GM19328 (cell line): ENCODE data around the gene CLK1.
"Not testable (repeated sequence)": the region's sequence is repeated elsewhere in the genome, so short reads cannot be mapped to it uniquely, and the experiment has no call there.

Experiments used
- ATAC-seq: cut with Tn5 transposase; IDR thresholded peaks from one replicate; pipeline ENCODE4 v1.9.1; 2021; ENCODE audit warnings: mild to moderate bottlenecking, moderate library complexity; ENCODE audit not compliant: unreplicated experiment

CLK1 gene

DNA sequence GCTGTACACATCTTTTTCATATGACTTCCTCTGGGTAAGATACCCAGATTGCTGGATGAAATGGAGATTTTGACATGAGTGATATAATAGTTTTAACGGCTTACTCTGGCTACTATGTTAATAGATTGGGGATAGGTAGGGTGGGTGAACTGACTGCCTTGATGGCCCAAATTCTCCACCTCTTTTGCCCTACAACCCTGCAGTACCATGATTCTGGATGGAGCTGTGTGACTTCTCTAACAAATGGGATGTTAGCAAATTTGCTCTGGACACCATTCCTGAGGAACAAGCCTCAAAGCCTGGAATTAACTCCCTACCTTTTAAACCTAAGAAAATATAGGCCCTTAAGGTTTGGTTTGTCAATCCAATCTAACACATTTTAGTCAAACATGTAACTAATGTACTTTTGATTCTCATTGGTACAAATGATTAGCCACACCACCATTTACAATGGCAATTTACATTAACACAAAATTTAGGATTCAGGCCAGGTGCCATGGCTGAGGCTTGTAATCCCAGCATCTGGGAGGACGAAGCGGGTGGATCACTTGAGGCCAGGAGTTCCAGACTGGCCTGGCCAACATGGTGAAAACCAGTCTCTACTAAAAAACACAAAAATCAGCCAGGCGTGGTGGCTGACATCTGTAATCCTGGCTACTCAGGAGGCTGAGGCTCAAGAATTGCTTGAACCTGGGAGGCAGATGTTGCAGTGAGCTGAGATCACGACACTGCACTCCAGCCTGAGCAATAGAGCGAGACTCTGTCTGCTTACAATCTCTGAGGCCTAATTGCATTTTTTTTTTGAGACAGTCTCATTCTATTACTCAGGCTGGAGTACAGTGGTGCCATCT is 12.8 kb downstream of the CLK1 start:
- no peak for ATAC-seq

DNA sequence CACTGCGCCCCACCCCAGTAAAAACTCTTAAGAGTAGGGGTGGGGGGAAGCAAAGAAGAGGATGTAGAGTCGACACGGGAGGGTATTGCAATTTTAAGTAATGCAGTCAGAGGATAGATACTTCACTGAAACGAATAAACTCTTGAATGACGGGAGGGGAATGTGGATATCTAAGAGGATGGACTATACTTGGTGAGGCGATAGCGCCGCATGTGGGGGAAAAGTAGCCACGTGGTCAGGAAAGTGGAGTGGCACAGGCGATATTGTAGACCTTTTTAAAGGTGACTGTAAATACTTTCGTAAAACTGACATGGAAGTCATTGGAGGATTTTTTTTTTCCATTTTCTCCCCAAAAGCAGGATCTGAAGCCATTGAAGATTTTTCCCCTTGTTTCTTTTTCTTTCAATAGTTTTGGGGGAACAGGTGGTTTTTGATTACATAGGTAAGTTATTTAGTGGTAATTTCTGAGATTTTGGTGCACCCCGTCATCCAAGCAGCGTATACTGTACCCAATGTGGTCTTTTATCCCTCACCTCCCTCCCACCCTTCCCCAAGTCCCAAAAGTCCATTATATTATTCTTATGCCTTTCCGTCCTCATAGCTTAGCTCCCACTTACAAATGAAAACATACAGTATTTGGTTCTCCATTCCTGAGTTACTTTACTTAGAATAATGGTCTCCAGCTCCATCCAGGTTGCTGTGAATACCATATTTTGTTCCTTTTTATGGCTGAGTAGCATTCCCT is 13.8 kb downstream of the CLK1 start:
- no peak for ATAC-seq

DNA sequence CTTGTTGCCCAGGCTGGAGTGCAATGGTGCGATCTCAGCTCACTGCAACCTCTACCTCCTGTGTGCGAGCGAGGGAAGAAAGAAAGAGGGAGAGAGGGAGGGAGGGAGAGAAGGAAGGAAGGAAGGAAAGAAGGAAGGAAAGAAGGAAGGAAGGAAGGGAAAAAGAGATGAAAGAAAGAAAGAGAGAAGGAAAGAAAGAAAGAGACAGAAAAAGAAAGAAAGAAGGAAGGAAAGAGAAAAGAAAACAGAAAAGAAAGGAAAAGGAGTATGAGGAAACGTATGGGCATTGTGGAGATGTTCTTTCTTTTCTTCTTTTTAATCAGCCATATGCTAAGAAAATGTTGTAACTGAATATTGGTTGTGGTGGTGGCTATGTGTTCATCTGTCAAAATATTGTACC is 16.5 kb downstream of the CLK1 start:
- no peak for ATAC-seq

DNA sequence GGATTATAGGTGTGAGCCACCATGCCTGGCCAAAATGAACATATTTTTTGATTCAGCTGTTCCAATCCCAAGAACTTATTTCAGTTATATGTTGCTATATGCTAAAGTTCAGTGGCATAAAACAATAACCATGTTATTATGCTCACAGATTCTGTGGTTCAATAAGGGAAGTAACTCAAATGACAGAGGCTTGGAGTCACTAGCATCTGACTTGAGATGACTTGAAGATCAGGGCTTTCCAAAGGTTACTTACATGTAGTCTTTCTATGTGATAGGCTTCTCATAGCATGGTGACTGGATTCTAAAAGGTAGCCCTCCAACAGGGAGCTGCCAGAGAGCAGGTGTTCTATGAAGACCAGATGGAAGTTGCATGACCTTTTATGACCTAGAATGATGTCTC is 17.2 kb downstream of the CLK1 start:
- ATAC-seq: no peak

DNA sequence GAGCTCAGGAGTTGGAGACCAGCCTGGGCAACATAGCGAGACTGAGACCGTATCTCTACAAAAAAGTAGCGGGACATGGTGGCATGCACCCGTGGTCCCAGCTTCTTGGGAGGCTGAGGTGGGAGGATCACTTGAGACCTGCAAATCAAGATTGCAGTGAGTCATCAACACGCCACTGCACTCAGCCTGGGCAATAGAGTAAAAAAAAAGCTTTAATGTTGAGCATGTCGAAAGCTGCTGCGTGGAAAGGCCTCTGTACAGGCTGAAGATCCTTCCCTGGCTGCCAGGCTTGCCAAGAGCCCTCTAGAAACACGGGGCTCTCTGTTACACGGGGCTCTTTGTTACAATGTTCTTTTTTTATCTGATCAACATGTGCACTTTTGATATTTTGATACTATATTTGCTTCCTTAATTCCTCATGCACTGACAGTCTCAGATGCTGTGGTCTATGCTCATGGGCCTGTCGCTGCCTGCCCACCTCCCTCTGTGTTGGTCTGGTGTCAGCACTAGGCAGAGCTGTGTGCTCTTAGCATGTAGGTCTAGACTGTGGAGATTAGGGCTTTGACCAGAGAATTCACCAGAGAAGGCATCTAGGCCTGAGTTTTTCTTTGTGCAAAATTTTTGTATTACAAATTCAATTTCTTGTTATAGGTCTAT is 18.7 kb downstream of the CLK1 start:
- no peak for ATAC-seq

DNA sequence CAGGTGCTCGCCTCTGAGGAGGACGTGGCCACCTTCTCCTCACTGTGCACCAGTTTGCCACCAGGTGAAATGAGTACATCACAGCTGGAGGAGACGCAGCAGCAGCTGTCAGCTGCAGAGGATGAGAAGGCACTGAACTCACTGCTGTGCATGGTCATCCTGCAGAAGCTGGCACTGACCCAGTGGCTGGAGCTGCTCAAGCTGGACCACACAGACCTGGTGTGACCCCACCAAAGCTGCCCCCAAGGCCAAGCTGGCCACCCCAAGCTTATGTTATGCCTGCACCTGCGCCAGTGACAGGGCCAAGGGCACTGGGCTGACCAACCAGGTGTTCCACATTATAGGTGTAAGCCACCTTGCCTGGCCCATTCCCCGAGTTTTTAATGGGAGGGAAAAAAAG is 19.3 kb downstream of the CLK1 start:
- ATAC-seq: no peak

DNA sequence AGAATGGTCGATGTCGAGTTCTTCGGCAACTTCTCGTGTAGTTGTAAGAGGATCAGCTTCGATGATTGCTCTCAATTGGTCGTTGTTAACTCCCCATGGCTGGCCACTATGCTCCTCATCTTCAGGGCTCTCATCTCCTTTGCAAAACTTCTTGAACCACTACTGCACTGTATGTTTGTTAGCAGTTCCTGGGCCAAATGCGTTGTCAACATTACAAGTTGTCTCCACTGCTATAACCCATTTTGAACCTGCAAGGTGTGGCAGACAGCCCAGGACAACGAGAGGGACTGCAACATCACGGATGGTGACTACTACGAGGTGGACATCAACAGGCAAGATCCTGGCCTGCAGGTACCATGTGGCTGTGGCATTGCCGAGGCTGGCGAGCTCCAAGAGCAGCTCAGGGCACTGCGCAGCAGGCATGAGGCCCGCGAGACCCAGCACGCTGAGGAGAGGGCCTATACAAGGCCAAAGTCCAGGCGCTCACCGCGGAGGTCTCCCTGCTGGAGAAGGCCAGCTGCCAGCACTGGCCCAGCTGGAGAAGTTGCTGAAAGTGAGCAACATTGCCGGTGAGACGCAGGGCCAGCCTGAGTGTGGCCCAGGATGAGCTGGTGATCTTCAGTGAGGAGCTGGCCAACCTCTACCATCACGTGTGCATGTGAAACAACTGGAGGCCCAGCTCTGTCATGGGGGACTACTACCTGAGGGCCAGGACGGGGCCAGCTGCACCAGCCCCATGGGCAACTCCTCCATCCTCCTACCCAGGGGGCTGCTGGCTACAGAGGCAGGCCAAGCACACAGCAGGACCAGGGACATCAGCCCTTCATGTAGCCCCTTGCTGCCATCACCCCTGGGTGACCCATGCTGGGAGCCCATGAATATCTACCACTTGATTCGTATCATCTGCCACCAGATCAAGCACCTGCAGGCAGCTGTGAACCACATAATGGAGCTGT is 20.2 kb downstream of the CLK1 start:
- ATAC-seq: no peak

DNA sequence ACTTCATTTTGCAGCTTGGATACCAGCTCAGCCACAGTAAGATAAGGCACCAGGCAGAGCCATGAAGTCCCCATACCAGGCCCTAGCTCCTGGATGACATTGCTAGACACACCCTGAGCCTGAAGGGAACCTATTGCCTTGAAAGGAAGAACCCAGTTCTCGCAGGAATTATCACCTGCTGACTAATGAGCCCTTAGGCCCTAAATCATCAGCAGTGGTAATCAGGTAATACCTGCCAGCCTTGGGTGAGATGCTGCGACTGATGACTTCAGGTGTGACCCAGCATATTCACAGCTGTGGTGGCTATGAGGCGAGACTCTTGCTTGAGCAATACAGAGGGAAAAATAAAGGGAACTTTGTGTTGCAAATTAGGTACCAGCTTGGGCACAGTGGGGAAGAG is 24.9 kb downstream of the CLK1 start:
- no peak for ATAC-seq

DNA sequence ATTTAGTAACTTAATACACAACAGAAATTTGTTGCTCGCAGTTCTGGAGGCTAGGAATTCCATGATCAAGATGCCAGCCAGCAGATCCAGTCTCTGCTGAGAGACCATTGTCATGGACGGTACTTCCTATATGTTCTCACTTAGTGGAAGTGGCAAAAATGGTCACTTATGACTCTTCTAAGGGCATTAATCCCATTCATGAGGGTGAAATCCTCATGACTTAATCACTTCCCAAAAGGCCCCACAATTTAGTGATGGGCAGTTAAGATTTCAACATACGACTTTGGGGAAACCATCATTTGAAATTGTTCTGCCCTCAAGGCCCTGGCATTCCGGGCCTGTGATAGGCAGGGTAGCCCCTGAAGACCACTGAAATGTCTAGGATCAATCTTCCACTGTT is 29.8 kb downstream of the CLK1 start:
- ATAC-seq: no peak

DNA sequence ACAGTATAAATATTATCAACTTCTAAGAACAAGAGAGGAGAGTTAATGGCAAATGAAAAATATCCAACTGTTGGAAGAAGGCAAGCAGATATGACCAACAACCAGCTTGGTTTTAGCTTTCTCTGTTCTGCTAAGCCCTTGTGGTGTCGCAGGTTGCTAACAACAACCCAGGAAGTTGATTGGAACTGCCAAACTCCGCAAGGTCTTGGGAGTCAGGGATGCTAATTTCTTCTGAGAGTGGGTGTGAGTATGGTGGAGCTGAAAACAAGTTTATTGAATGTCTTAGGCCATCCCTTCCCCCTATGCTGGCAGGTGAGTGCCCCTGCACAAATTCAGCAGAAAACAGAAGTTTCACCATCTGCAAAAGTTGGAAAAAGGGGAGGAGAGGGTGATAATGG is 35.2 kb downstream of the CLK1 start:
- ATAC-seq: no peak

DNA sequence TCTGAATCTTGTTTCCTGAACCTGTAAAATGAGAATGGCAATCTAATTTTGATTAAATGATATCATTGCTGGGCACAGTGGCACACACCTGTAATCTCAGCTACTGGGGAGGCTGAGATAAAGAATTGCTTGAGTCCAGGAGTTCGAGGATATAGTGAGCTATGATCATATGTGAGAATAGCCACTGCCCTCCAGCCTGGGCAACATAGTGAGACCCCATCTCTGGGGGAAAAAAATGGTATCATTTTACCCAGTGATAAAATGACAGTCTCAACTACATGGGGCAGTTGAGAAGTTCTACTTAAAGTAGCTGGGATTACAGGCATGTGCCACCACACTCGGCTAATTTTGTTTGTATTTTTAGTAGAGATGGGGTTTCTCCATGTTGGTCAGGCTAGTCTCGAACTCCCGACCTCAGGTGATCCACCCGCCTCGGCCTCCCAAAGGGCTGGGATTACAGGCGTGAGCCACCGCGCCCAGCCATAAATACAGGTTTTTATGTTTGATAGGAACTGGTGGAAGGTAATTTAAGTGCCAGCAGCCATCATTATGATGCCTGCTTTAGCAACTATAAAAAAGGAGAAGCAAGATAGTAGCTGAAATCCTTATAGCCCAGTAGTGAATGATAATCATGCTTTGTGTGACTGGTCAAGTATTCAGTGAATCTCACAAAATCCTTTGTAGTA is 35.7 kb downstream of the CLK1 start:
- no peak for ATAC-seq

DNA sequence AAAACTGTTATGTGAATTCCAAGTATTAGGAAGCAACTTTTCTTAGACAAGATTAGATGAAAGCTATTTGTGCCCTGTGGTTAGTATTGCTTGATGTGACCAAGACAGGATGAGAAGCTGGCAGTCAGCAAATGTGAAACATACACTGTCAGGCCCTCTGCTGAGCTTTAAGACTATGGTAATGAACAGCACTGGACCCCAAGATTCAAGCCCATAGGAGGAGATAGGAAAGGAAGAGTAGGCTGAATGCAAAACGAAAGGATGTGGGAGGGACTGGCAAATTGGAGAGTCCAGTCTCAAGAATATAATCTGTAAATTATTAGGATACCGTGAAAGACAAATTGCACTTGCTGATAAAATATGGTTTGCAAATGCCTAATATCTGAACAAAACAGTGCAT is 36.4 kb downstream of the CLK1 start:
- no peak for ATAC-seq

DNA sequence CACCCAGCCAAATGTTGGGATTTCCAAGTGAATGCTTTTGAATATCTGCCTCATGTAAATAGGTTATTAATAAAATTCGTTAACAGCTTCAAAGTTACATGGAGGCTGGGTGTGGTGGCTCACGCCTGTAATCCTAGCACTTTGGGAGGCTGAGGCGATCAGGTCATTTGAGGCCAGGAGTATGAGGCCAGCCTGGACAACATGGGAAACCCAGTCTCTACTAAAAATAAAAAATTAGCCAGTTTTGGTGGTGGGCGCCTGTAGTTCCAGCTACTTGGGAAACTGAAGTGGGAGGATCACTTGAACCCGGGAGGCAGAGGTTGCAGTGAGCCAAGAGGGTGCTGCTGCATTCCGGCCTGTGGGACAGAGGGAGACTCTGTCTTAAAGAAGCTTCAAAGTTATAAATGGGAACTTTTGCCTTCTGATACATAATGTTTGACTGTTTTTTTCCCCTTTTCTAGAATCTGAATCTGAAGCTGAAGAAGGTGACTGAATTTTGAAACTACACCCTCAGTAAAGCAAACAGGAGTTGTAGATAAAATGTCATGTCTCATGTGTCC is 42.7 kb downstream of the CLK1 start:
- ATAC-seq: no peak

DNA sequence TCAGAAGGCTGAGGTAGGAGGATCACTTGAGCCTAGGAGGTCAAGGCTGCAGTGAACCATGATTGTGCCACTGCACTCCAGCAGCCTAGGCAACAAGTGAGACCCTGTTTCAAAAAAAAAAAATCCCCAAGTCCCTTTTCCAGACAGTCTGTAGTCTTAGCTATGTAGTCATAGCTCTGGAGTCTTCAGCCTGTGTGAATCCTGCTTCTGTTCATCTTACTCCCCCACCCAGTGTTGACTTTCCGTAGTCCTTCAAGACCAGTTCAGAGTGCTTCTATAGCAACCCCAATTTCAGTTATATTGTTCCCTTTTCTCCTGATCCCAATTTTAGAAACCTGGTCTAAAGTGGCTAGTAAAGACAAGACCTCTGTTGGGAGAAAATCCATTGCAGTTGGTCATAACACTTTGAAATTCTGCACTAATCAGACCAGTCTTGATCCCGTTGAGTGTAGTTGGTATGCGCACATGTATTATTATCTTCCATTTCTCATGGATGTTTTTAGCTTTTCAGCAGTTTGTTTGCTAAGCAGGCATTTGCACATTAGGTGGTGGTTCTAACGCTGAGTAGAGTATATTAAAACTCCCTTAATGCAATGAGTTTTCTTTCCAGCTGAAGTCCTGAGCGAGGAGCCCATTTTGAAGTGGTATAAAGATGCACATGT is 43.8 kb downstream of the CLK1 start:
- no peak for ATAC-seq

DNA sequence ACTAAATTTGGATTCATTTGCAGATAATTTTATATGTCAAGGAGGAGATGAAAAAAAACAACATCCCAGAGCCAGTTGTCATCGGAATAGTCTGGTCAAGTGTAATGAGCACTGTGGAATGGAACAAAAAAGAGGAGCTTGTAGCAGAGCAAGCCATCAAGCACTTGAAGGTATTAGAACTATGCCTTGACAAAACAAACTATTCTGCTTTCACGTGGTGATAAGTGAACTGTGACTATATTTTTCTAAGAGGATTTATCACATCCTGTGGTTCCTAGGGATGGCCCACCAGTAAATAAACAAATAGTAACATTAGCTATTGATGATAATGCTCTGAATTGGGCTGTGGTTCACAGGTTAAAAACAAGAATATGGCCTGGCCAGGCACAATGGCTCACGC is 45.7 kb downstream of the CLK1 start:
- not testable (repeated sequence) for ATAC-seq

DNA sequence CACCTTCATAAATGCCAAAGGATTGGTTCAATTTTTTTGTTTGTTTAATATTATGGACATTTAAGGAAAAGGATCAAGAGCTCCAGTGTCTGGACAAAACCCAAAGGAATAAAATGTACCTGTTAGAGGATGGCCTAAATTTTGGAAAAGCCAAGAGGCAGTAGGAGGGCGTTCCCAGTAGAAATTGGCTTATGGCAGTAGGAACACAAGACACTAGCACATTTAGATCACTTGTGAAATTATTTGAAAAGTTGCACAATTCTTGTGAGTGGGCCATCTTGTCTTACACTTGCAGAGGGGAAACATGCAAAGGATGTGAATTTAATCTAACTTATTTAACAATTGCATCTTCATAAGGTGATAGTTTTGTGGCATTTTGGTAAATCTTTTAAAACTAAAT is 49.5 kb downstream of the CLK1 start:
- no peak for ATAC-seq

DNA sequence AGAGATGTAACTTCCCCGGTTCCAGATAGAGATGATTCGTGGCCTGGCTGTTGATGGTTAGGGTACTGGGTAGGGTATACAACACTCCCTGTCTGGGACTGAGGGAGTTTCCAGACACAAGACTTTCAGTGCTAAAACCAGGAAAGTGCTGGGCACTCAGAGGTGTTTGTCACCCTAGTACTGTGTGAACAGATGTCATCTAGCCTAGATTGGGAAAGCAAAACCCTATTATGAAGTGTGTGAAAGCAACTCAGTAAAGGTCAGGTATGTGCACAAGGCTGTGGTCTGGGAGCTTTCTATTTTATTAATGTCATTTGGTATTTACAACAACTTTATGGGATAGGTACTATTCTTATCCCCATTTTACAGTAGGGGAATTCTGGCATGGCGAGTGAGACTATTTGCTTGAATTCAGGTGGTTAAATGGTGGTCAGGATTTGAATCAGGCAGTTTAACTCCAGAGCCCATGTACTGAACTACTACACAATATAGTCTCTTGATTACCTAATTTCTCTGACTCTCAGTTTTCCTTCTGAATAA is 50.1 kb downstream of the CLK1 start:
- ATAC-seq: no peak

DNA sequence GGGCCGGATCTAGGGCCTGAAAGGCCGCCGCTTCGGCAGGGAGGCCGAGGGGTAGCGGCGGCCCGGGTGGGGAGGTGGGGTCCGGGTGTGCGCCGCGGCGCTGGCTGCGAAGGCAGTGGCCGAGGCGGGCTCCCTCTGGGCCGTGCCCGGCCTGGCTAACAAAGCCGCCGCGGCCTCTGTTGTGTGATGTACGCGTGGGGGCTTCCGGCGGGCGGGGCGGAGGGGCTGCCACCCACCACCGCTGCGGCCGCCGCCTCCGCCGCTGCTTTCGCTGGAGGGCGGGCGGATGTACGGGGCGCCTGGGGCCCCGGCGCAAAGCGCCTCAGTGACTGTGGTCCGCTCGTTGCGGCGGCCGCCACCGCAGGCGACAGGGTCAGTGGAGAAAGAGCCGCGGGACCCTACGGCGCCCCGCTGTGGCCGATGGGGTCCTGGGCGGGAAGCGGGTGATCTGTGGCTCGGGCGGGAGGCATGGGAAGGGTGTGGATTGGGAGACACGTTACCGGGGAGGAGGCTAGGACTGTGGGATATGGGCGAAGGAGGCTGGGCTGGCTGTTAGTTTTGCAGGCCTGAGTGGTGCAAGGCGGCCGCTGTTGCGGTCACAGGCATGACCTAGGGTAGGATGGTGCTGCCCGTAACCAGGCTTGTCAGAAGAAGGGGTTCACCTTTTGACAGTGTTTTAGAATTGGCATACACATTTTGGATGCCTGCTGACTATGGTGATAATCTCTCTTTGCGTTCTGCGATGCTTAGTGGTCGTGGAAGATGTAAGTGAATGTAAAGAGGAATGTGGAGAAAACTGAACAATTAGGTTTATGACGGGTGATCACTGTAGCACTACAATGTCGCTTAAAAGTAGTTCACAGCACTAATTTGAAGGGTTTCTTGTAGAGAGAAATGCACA is 52.1 kb downstream of the CLK1 start:
- ATAC-seq: peak; percentile 43
